ENCODE results near the gene KLHDC9. TPM values are rescaled to one million over a fixed set of nuclear protein-coding genes. Genes with fewer than 3 reads are reported as not detected.

KLHDC9 gene
- total and polyA plus RNA-seq, 2 of the 8 experiments (the other 6 are each of a cell fraction or from before 2014, with no cell fraction given): 6.5 to 15.6 TPM

DNA sequence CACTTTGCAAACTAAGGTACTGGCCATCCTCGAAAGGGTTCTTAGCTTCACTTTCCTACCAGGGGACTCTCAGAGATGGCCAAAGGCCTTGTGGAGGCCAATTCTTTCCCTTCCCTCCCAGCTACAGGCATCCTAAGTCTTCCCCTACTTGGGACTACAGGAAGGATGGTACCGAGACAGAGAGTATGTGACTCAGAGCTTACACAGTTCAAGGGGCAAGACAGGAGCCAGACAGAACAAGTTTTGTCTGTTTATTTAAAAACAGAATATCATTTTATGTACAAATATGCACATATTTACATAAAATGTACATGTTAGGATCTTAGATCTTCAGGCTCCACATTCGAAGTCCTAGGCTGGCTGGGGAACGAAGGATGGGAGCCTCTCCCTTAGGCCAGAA, 27.4 kb upstream of the KLHDC9 start (continued):
- TF ChIP-seq JUN (IDR thresholded peaks at IDR 0.05; ENCODE audit: low read depth, low read length) (no peak), JUND (IDR thresholded peaks at IDR 0.05; ENCODE audit: low read length) (no peak), CBX5 (IDR thresholded peaks at IDR 0.05; ENCODE audit: low read depth, low read length) (no peak), CREB1 (IDR thresholded peaks at IDR 0.05) (no peak), RAD21 (IDR thresholded peaks at IDR 0.05 in 1 of 2, conservative IDR thresholded peaks at IDR 0.05 in 1 of 2; ENCODE audit: low read depth in 2 of 2, low read length in 2 of 2) (no peak), ASH2L (IDR thresholded peaks at IDR 0.05; ENCODE audit: low read length) (no peak)
- TF ChIP-seq, protein P1, sequence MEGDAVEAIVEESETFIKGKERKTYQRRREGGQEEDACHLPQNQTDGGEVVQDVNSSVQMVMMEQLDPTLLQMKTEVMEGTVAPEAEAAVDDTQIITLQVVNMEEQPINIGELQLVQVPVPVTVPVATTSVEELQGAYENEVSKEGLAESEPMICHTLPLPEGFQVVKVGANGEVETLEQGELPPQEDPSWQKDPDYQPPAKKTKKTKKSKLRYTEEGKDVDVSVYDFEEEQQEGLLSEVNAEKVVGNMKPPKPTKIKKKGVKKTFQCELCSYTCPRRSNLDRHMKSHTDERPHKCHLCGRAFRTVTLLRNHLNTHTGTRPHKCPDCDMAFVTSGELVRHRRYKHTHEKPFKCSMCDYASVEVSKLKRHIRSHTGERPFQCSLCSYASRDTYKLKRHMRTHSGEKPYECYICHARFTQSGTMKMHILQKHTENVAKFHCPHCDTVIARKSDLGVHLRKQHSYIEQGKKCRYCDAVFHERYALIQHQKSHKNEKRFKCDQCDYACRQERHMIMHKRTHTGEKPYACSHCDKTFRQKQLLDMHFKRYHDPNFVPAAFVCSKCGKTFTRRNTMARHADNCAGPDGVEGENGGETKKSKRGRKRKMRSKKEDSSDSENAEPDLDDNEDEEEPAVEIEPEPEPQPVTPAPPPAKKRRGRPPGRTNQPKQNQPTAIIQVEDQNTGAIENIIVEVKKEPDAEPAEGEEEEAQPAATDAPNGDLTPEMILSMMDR (IDR thresholded peaks at IDR 0.05; ENCODE audit: control extremely low read depth in 1 of 3, insufficient read depth in 1 of 3, low read depth in 1 of 3, low read length in 3 of 3): no peak
- TF ChIP-seq, protein P2, sequence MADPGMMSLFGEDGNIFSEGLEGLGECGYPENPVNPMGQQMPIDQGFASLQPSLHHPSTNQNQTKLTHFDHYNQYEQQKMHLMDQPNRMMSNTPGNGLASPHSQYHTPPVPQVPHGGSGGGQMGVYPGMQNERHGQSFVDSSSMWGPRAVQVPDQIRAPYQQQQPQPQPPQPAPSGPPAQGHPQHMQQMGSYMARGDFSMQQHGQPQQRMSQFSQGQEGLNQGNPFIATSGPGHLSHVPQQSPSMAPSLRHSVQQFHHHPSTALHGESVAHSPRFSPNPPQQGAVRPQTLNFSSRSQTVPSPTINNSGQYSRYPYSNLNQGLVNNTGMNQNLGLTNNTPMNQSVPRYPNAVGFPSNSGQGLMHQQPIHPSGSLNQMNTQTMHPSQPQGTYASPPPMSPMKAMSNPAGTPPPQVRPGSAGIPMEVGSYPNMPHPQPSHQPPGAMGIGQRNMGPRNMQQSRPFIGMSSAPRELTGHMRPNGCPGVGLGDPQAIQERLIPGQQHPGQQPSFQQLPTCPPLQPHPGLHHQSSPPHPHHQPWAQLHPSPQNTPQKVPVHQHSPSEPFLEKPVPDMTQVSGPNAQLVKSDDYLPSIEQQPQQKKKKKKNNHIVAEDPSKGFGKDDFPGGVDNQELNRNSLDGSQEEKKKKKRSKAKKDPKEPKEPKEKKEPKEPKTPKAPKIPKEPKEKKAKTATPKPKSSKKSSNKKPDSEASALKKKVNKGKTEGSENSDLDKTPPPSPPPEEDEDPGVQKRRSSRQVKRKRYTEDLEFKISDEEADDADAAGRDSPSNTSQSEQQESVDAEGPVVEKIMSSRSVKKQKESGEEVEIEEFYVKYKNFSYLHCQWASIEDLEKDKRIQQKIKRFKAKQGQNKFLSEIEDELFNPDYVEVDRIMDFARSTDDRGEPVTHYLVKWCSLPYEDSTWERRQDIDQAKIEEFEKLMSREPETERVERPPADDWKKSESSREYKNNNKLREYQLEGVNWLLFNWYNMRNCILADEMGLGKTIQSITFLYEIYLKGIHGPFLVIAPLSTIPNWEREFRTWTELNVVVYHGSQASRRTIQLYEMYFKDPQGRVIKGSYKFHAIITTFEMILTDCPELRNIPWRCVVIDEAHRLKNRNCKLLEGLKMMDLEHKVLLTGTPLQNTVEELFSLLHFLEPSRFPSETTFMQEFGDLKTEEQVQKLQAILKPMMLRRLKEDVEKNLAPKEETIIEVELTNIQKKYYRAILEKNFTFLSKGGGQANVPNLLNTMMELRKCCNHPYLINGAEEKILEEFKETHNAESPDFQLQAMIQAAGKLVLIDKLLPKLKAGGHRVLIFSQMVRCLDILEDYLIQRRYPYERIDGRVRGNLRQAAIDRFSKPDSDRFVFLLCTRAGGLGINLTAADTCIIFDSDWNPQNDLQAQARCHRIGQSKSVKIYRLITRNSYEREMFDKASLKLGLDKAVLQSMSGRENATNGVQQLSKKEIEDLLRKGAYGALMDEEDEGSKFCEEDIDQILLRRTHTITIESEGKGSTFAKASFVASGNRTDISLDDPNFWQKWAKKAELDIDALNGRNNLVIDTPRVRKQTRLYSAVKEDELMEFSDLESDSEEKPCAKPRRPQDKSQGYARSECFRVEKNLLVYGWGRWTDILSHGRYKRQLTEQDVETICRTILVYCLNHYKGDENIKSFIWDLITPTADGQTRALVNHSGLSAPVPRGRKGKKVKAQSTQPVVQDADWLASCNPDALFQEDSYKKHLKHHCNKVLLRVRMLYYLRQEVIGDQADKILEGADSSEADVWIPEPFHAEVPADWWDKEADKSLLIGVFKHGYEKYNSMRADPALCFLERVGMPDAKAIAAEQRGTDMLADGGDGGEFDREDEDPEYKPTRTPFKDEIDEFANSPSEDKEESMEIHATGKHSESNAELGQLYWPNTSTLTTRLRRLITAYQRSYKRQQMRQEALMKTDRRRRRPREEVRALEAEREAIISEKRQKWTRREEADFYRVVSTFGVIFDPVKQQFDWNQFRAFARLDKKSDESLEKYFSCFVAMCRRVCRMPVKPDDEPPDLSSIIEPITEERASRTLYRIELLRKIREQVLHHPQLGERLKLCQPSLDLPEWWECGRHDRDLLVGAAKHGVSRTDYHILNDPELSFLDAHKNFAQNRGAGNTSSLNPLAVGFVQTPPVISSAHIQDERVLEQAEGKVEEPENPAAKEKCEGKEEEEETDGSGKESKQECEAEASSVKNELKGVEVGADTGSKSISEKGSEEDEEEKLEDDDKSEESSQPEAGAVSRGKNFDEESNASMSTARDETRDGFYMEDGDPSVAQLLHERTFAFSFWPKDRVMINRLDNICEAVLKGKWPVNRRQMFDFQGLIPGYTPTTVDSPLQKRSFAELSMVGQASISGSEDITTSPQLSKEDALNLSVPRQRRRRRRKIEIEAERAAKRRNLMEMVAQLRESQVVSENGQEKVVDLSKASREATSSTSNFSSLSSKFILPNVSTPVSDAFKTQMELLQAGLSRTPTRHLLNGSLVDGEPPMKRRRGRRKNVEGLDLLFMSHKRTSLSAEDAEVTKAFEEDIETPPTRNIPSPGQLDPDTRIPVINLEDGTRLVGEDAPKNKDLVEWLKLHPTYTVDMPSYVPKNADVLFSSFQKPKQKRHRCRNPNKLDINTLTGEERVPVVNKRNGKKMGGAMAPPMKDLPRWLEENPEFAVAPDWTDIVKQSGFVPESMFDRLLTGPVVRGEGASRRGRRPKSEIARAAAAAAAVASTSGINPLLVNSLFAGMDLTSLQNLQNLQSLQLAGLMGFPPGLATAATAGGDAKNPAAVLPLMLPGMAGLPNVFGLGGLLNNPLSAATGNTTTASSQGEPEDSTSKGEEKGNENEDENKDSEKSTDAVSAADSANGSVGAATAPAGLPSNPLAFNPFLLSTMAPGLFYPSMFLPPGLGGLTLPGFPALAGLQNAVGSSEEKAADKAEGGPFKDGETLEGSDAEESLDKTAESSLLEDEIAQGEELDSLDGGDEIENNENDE (IDR thresholded peaks at IDR 0.05; ENCODE audit: insufficient replicate concordance, low read length): no peak
